ENCODE measurements around the gene ZNF668. TPM values are rescaled to one million over a fixed set of nuclear protein-coding genes. Genes with fewer than 3 reads are reported as not detected.

Gene ZNF668
- total RNA-seq, 1 donor, result 14.5 TPM

DNA sequence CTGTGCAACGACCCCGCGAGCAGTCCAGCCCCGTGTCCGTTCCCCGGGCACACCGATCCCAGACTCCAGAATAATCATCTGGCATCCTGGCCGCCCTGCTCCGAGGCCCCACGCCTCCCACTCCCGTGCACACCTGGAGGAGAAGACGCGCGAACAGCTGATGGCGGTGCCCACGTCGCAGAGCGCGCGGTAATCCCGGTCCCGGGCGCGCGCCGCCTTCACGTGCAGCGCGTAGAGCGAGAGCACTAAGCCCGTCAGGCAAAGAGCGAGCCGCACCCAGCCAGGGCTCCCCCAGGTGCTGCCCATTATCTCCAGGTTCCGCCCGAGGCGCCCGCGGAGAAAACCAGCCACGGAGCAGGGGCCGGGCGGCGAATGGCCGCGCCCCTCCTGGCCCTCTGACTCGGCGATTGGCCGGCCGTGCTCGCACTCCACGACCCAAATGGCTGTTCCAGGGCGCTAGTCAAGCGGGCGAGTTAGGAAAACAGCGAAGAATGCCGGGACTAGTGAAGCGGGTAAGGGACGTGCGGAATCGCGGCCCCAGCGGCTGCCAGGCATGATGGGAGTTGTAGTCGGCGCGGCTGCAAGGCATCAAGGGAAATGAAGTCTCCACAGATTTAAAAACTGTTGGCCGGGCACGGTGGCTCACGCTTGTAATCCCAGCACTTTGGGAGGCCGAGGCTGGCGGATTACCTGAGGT is 20.5 kb upstream of the ZNF668 start, which contains the start of gene VKORC1:
VKORC1 (minus strand) TSS at position 374 of the 697 bp plus-strand sequence; CDS start at position 306, 68 bp downstream.
- Histone ChIP-seq H3K4me2 (ENCODE audit: insufficient read depth, low read length) (peak within 1 kb of the TSS; percentile 93), H3K4me1 (ENCODE audit: insufficient read depth, low read length) (peaks cover 31% of the 10 kb centered on the region), H3K36me3 (ENCODE audit: insufficient read depth, low read length) (peaks cover 18% of the 10 kb centered on the region), H3K79me2 (ENCODE audit: insufficient read depth, low read length) (peaks cover 40% of the 10 kb centered on the region), H3K9me3 (ENCODE audit: low read depth, low read length) (no peaks in the 10 kb centered on the region), H3K27ac (ENCODE audit: low read depth, low read length) (peak within 1 kb of the TSS; percentile 74), H3K4me3 (ENCODE audit: insufficient read depth, low read length) (peak within 1 kb of the TSS; percentile 96), H4K20me1 (ENCODE audit: insufficient read depth, low read length) (peaks cover 6% of the 10 kb centered on the region), H2AFZ (ENCODE audit: low read length) (peak within 1 kb of the TSS; percentile 80), H3K27me3 (ENCODE audit: insufficient read depth, low read length) (no peaks in the 10 kb centered on the region)
- TF ChIP-seq, protein P1, sequence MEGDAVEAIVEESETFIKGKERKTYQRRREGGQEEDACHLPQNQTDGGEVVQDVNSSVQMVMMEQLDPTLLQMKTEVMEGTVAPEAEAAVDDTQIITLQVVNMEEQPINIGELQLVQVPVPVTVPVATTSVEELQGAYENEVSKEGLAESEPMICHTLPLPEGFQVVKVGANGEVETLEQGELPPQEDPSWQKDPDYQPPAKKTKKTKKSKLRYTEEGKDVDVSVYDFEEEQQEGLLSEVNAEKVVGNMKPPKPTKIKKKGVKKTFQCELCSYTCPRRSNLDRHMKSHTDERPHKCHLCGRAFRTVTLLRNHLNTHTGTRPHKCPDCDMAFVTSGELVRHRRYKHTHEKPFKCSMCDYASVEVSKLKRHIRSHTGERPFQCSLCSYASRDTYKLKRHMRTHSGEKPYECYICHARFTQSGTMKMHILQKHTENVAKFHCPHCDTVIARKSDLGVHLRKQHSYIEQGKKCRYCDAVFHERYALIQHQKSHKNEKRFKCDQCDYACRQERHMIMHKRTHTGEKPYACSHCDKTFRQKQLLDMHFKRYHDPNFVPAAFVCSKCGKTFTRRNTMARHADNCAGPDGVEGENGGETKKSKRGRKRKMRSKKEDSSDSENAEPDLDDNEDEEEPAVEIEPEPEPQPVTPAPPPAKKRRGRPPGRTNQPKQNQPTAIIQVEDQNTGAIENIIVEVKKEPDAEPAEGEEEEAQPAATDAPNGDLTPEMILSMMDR (IDR thresholded peaks at IDR 0.05; ENCODE audit: extremely low read depth, low read depth, low read length), result no peak
- DNase-seq (ENCODE audit: insufficient read length, low spot score, missing footprints), result peak; percentile 99

DNA sequence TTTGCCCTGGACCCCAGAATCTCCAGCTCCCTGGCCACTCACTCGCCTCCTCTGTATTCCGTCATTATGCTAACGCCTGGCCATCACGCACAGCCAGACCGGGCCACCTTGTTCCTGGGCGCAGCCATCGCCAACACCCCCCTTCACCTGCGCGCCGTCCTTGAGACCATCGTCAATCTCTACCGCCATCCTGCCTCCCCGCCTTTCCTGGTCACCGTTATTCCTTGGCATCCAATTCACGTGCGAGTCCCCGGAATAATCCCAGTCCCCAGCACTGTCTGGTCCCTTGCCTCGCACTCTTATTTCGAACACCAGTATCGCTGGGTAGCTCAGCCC is 20.0 kb upstream of the ZNF668 start:
- peaks cover 21% of the 10 kb centered on the region for H3K36me3 ChIP-seq (ENCODE audit: insufficient read depth, low read length)
- H3K27me3 ChIP-seq (ENCODE audit: insufficient read depth, low read length), result no peaks in the 10 kb centered on the region
- H3K9me3 ChIP-seq (ENCODE audit: low read depth, low read length), result no peaks in the 10 kb centered on the region
- peaks cover 31% of the 10 kb centered on the region for H3K4me1 ChIP-seq (ENCODE audit: insufficient read depth, low read length)
- H3K4me3 ChIP-seq (ENCODE audit: insufficient read depth, low read length), result peak overlapping the region; percentile 96
- peak overlapping the region; percentile 80 for H2AFZ ChIP-seq (ENCODE audit: low read length)
- H3K4me2 ChIP-seq (ENCODE audit: insufficient read depth, low read length), result peak overlapping the region; percentile 93
- H4K20me1 ChIP-seq (ENCODE audit: insufficient read depth, low read length), result peaks cover 6% of the 10 kb centered on the region
- peaks cover 43% of the 10 kb centered on the region for H3K79me2 ChIP-seq (ENCODE audit: insufficient read depth, low read length)
- TF ChIP-seq, protein P1 (IDR thresholded peaks at IDR 0.05; ENCODE audit: extremely low read depth, low read depth, low read length), result no peak
- peak overlapping the region; percentile 74 for H3K27ac ChIP-seq (ENCODE audit: low read depth, low read length)
- DNase-seq (ENCODE audit: insufficient read length, low spot score, missing footprints), result peak; percentile 83

DNA sequence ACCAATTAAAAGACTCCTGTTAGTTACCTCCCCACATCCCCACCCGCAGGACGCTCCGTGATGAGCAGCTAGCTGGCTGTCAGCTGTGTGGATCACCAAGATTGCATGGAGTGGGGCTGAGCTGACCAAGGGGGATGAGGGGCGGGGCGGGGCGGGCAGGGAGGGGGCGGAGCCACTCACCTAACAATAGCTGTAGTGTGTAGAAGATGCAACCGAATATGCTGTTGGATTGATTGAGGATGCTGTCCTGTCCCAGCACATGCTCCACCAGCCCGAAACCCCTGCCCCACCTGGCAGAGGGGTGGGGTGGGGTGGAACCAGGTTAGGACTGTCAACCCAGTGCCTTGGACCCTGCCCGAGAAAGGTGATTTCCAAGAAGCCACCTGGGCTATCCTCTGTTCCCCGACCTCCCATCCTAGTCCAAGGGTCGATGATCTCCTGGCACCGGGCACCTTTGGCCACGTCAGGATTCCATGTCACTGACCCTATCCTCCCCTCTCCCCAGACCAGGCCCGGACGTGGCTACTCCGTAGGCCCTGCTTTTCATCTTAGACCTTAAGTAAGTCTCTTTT is 19.2 kb upstream of the ZNF668 start:
- H3K36me3 ChIP-seq (ENCODE audit: insufficient read depth, low read length), result peaks cover 26% of the 10 kb centered on the region
- H3K4me3 ChIP-seq (ENCODE audit: insufficient read depth, low read length), result peak overlapping the region; percentile 96
- H3K4me2 ChIP-seq (ENCODE audit: insufficient read depth, low read length), result peak overlapping the region; percentile 93
- peaks cover 31% of the 10 kb centered on the region for H3K4me1 ChIP-seq (ENCODE audit: insufficient read depth, low read length)
- peaks cover 52% of the 10 kb centered on the region for H3K79me2 ChIP-seq (ENCODE audit: insufficient read depth, low read length)
- DNase-seq (ENCODE audit: insufficient read length, low spot score, missing footprints), result peak; percentile 80
- no peaks in the 10 kb centered on the region for H3K27me3 ChIP-seq (ENCODE audit: insufficient read depth, low read length)
- H4K20me1 ChIP-seq (ENCODE audit: insufficient read depth, low read length), result peaks cover 6% of the 10 kb centered on the region
- H3K27ac ChIP-seq (ENCODE audit: low read depth, low read length), result peak overlapping the region; percentile 74
- TF ChIP-seq, protein P1 (IDR thresholded peaks at IDR 0.05; ENCODE audit: extremely low read depth, low read depth, low read length), result no peak
- no peak overlapping the region for H2AFZ ChIP-seq (ENCODE audit: low read length)
- no peaks in the 10 kb centered on the region for H3K9me3 ChIP-seq (ENCODE audit: low read depth, low read length)

DNA sequence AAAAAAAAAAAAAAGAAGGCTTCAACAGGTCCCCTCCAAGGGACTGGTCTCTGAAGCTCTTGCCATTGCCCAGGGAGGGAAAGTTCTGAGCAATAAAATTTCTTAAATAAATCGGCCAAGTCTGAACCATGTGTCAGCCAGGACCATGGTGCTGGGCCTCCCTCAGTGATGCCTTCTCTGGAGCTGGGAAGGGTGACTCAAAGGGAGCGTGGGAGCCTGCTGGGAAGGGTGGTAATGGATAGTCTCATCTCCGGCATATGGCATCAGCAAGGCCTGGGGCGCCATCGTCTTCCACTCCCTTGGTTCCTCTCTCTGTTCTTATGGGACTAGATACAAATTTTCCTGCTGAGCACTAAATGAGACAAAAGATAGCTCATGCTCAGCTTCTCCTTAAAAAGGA is 18.3 kb upstream of the ZNF668 start:
- Histone ChIP-seq H3K36me3 (ENCODE audit: insufficient read depth, low read length) (peaks cover 26% of the 10 kb centered on the region), H3K4me1 (ENCODE audit: insufficient read depth, low read length) (peaks cover 31% of the 10 kb centered on the region), H3K9me3 (ENCODE audit: low read depth, low read length) (no peaks in the 10 kb centered on the region), H2AFZ (ENCODE audit: low read length) (no peak overlapping the region), H4K20me1 (ENCODE audit: insufficient read depth, low read length) (peaks cover 6% of the 10 kb centered on the region), H3K79me2 (ENCODE audit: insufficient read depth, low read length) (peaks cover 56% of the 10 kb centered on the region), H3K27ac (ENCODE audit: low read depth, low read length) (peak overlapping the region; percentile 74), H3K4me3 (ENCODE audit: insufficient read depth, low read length) (no peak overlapping the region), H3K4me2 (ENCODE audit: insufficient read depth, low read length) (peak overlapping the region; percentile 93), H3K27me3 (ENCODE audit: insufficient read depth, low read length) (no peaks in the 10 kb centered on the region)
- DNase-seq (ENCODE audit: insufficient read length, low spot score, missing footprints), result peak; percentile 97
- TF ChIP-seq, protein P1 (IDR thresholded peaks at IDR 0.05; ENCODE audit: extremely low read depth, low read depth, low read length), result no peak

All from osteoblast (primary cell).